C4-2B (cell line): ENCODE measurements around the gene PHLDA3.

Source experiments
- ZFX ChIP-seq: fragments of 450-650 bp; IDR thresholded peaks from 2 replicates; pipeline ENCODE4 v1.6.1; 2017
- TF ChIP-seq, protein P1 (sequence below): fragments of 450-650 bp; conservative IDR thresholded peaks from 2 replicates; pipeline ENCODE4 v1.5.1; 2017; ENCODE audit warnings: mild to moderate bottlenecking

DNA sequence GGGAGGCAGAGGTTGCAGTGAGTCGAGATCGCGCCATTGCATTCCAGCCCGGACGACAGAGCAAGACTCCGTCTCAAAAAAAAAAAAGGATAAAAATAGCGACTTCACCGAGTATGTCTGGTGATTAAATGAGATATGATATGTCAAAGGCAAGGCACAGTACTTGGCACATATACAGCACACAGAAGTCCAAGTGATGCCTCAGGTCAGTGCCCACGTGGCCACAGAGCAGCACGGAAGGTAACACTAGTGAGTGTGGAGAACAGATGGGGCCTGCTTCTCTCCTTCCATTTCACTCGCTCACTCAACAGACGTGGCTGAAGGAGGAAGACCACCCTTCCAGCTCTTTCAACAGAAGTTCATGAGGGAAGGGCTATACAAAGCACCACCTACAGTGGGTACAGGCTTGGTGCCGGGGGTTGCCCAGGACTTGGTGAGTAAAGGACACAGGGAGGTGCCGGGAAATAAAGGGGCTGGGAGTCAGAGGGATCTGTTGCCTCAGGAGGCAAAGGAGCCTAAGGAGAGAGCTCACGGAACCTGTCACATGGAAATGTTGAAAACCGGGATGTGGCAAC, 29.0 kb upstream of the PHLDA3 start:
- TF ChIP-seq, protein P1, sequence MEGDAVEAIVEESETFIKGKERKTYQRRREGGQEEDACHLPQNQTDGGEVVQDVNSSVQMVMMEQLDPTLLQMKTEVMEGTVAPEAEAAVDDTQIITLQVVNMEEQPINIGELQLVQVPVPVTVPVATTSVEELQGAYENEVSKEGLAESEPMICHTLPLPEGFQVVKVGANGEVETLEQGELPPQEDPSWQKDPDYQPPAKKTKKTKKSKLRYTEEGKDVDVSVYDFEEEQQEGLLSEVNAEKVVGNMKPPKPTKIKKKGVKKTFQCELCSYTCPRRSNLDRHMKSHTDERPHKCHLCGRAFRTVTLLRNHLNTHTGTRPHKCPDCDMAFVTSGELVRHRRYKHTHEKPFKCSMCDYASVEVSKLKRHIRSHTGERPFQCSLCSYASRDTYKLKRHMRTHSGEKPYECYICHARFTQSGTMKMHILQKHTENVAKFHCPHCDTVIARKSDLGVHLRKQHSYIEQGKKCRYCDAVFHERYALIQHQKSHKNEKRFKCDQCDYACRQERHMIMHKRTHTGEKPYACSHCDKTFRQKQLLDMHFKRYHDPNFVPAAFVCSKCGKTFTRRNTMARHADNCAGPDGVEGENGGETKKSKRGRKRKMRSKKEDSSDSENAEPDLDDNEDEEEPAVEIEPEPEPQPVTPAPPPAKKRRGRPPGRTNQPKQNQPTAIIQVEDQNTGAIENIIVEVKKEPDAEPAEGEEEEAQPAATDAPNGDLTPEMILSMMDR, result no peak
- TF ChIP-seq ZFX, result no peak
